Peyer's patch (tissue), 4 donors: ENCODE data around the gene OLFM3.

ENCODE experiments used
- CTCF ChIP-seq, 6 experiments: fragments of 450-650 bp in 4 of 6; fragments of 200-600 bp in 2 of 6; sonication (generic) in 1 of 6; IDR thresholded peaks; one replicate each; pipeline ENCODE4 v1.5.1; 2017 to 2019; ENCODE audit warnings: antibody characterized with exemption in 6 of 6, mild to moderate bottlenecking in 3 of 6, moderate library complexity in 1 of 6
- POLR2A ChIP-seq, 2 donors: fragments of 450-650 bp; IDR thresholded peaks; one replicate each; pipeline ENCODE4 v1.5.1; 2017; ENCODE audit warnings: antibody characterized with exemption in 2 of 2, mild to moderate bottlenecking in 2 of 2, moderate library complexity in 2 of 2

GRCh38 chr1:101846820-101847219, 149.9 kb downstream of the OLFM3 start:
- no peak for TF ChIP-seq CTCF (IDR thresholded peaks at IDR 0.05)
- TF ChIP-seq POLR2A (IDR thresholded peaks at IDR 0.05) = no peak
